ENCODE measurements around the gene CRYGD. TPM values are rescaled to one million over a fixed set of nuclear protein-coding genes. Genes with fewer than 3 reads are reported as not detected.

Gene CRYGD
- total and polyA plus RNA-seq, 2 of the 13 experiments (the other 11 are each of a cell fraction or from before 2014, with no cell fraction given): not detected

DNA sequence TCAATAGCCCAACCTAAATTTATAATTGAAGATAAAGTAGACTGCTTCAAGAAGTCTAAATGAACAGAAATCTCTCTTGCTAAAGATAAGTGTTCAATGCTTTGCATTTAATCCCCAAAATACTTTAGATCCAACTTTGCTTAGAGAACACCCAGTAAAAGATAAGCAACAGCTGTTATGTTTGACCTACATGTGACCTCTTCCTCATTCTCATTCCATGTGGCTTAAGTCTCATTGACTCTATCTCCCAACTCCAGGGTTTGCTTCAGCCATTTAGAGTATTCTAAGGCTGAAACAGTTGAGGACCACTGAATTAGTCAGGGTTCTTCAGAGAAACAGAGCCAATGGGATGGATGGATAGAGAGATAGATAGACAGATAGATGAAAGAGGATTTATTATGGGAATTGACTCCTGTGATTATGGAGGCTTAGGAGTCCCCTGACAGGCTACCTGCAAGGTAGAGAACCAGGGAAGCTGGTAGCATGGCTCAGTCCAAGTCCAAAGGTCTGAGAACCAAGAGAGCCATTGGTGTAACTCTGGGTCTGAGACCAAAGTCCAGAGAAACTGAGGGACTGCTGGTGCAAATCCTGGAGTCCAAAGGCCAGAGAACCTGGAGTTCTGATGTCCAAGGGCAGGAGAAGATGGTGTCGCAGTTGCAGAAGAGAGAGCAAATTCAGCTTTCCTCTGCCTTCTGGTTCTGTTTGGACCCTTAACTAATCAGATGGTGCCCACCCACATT, 32.1 kb downstream of the CRYGD start:
- TF ChIP-seq HNF4A (CRISPR knock-in tag; IDR thresholded peaks at IDR 0.05): peak; percentile 69
- TF ChIP-seq ZMYM4 (CRISPR knock-in tag; IDR thresholded peaks at IDR 0.05): no peak
- TF ChIP-seq HNF4G (IDR thresholded peaks at IDR 0.05; ENCODE audit: borderline replicate concordance, low read depth, low read length): peak; percentile 44; the same call in 1 of the 2 replicates
- TF ChIP-seq HNF4G (CRISPR knock-in tag; IDR thresholded peaks at IDR 0.05; ENCODE audit: borderline replicate concordance, low read depth): no peak
- no TSS peak for BruUV-seq (replicated peaks)
- H2AFZ ChIP-seq (ENCODE audit: low read length): no peak overlapping the region
- FAIRE-seq (no peak), ATAC-seq (no peak), DNase-seq (ENCODE audit: low spot score) (no peak)
- H3K27ac ChIP-seq (ENCODE audit: extremely low read length, insufficient read depth, low read length): no peak overlapping the region
- ChIA-PET CTCF (ENCODE audit: low intra/inter-chr PET ratio, low total read pairs) (no interaction called here), POLR2A (no interaction called here)
- no peaks in the 10 kb centered on the region for H3K79me2 ChIP-seq (ENCODE audit: insufficient read depth, low read length)
- intact Hi-C loops (cut with micrococcal nuclease; ENCODE audit: unreplicated experiment) (no loop called here), in situ Hi-C loops (cut with HindIII; ENCODE audit: extremely low pct_ligation_motif_present, low pct_unique_long_range_greater_than_20kb) (no loop called here)
- H3K27me3 ChIP-seq (ENCODE audit: control insufficient read depth in 1 of 2, insufficient read depth in 2 of 2, low read length in 2 of 2): peaks cover 3 to 9% of the 10 kb centered on the region in 2 experiments; a peak in 4 of 5 replicates
- no peak overlapping the region for H3K4me3 ChIP-seq (replicated peaks in 1 of 3; ENCODE audit: insufficient read depth in 1 of 3, low read depth in 2 of 3, low read length in 3 of 3)
- H3K36me3 ChIP-seq (replicated peaks in 1 of 2; ENCODE audit: control insufficient read depth in 1 of 2, insufficient read depth in 2 of 2, low read length in 2 of 2): no peaks in the 10 kb centered on the region
- H3K9ac ChIP-seq (ENCODE audit: insufficient read depth, low read depth, low read length): no peak overlapping the region
- no peaks in the 10 kb centered on the region for H4K20me1 ChIP-seq (ENCODE audit: insufficient read depth, low read length)
- no peak overlapping the region for H3K4me2 ChIP-seq (ENCODE audit: low read depth, low read length)
- whole genome bisulfite sequencing (ENCODE audit: low lambda C conversion rate): 6% methylated on average over 1 of the region's 1 CpG
- no peaks in the 10 kb centered on the region for H3K9me3 ChIP-seq (ENCODE audit: low read length)
- H3K4me1 ChIP-seq (ENCODE audit: insufficient read depth, low read length): no peaks in the 10 kb centered on the region; the same call in 1 of the 2 replicates

DNA sequence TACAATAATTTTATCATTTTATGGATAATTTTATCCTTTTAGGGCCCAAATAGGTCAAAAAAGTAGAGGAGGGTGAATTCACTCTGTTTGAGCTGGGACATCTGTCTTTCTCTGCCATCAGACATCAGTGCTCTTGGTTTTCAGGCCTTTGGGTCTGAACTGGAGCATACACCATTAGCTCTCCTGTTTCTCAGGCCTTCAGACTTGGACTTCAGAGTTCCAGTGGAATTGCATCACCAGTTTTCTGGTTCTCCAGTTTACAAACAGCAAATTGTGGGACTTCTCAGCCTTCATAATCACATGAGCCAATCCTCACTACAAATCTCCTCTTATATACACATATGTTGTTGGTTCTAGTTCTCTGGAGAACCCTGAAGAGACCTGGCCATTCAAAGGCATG, 33.9 kb downstream of the CRYGD start:
- H3K4me1 ChIP-seq (ENCODE audit: insufficient read depth, low read length): no peaks in the 10 kb centered on the region; the same call in 1 of the 2 replicates
- no peak for DNase-seq (ENCODE audit: low spot score)
- no peaks in the 10 kb centered on the region for H3K36me3 ChIP-seq (replicated peaks in 1 of 2; ENCODE audit: control insufficient read depth in 1 of 2, insufficient read depth in 2 of 2, low read length in 2 of 2)
- intact Hi-C loops (cut with micrococcal nuclease; ENCODE audit: unreplicated experiment) (no loop called here), in situ Hi-C loops (cut with HindIII; ENCODE audit: extremely low pct_ligation_motif_present, low pct_unique_long_range_greater_than_20kb) (no loop called here)
- H2AFZ ChIP-seq (ENCODE audit: low read length): no peak overlapping the region
- no peaks in the 10 kb centered on the region for H4K20me1 ChIP-seq (ENCODE audit: insufficient read depth, low read length)
- H3K4me2 ChIP-seq (ENCODE audit: low read depth, low read length): no peak overlapping the region
- H3K27ac ChIP-seq (ENCODE audit: extremely low read length, insufficient read depth, low read length): no peak overlapping the region
- ATAC-seq: no peak
- no peaks in the 10 kb centered on the region for H3K79me2 ChIP-seq (ENCODE audit: insufficient read depth, low read length)
- ChIA-PET POLR2A (no interaction called here), CTCF (ENCODE audit: low intra/inter-chr PET ratio, low total read pairs) (no interaction called here)
- no TSS peak for BruUV-seq (replicated peaks)
- no peaks in the 10 kb centered on the region for H3K9me3 ChIP-seq (ENCODE audit: low read length)
- H3K9ac ChIP-seq (ENCODE audit: insufficient read depth, low read depth, low read length): no peak overlapping the region
- TF ChIP-seq ZNF17 (CRISPR knock-in tag; IDR thresholded peaks at IDR 0.05) (peak; percentile 92), NFYC (CRISPR knock-in tag; IDR thresholded peaks at IDR 0.05) (no peak), ATRX (CRISPR knock-in tag; IDR thresholded peaks at IDR 0.05; ENCODE audit: borderline replicate concordance) (no peak)
- H3K4me3 ChIP-seq (replicated peaks in 1 of 3; ENCODE audit: insufficient read depth in 1 of 3, low read depth in 2 of 3, low read length in 3 of 3): no peak overlapping the region
- H3K27me3 ChIP-seq (ENCODE audit: control insufficient read depth in 1 of 2, insufficient read depth in 2 of 2, low read length in 2 of 2): peaks cover 0 to 3% of the 10 kb centered on the region in 2 experiments; a peak in 1 of 5 replicates
- no peak for FAIRE-seq

Data from HepG2 (cell line).